ENCODE data around the gene CPEB4. TPM values are rescaled to one million over a fixed set of nuclear protein-coding genes. Genes with fewer than 3 reads are reported as not detected.
A peak's percentile ranks its signal among the peaks of the same experiment; 100 is the strongest.

CPEB4 gene
- polyA plus RNA-seq, 4 donors: 9.8 to 40.2 (median 36.8) TPM

GRCh38 chr5:173940269-173940668 is 52.1 kb downstream of the CPEB4 start:
- DNase-seq (ENCODE audit: low read depth in 4 of 4, low spot score in 3 of 4): no peak

GRCh38 chr5:173941102-173941501 is 53.0 kb downstream of the CPEB4 start:
- DNase-seq (ENCODE audit: low read depth in 4 of 4, low spot score in 3 of 4): no peak

GRCh38 chr5:173941758-173942401 is 53.7 kb downstream of the CPEB4 start:
- DNase-seq (ENCODE audit: low read depth in 4 of 4, low spot score in 3 of 4): no peak

GRCh38 chr5:173944511-173944910 is 56.4 kb downstream of the CPEB4 start:
- DNase-seq (ENCODE audit: low read depth in 4 of 4, low spot score in 3 of 4): no peak

- no peak for DNase-seq (ENCODE audit: low read depth in 4 of 4, low spot score in 3 of 4)
These were observed 57.0 kb downstream of the CPEB4 start for GRCh38 chr5:173945160-173945559.

- DNase-seq (ENCODE audit: low read depth in 4 of 4, low spot score in 3 of 4): no peak
These were observed 58.2 kb downstream of the CPEB4 start for GRCh38 chr5:173946323-173946722.

- DNase-seq (ENCODE audit: low read depth in 4 of 4, low spot score in 3 of 4): no peak
These were observed 62.7 kb downstream of the CPEB4 start for GRCh38 chr5:173950829-173951228.

GRCh38 chr5:173953528-173954090 is 65.5 kb downstream of the CPEB4 start:
- no peak for DNase-seq (ENCODE audit: low read depth in 4 of 4, low spot score in 3 of 4)

- DNase-seq (ENCODE audit: low read depth in 4 of 4, low spot score in 3 of 4): peak in 1 of 4 donors; percentile 36
These were observed 66.7 kb downstream of the CPEB4 start for GRCh38 chr5:173954671-173955521.

- DNase-seq (ENCODE audit: low read depth in 4 of 4, low spot score in 3 of 4): no peak
These were observed 72.8 kb downstream of the CPEB4 start for GRCh38 chr5:173960986-173961385.

GRCh38 chr5:173961418-173961817 is 73.3 kb downstream of the CPEB4 start:
- DNase-seq (ENCODE audit: low read depth in 4 of 4, low spot score in 3 of 4): no peak

GRCh38 chr5:173962436-173962972 is 74.4 kb downstream of the CPEB4 start:
- DNase-seq (ENCODE audit: low read depth in 4 of 4, low spot score in 3 of 4): no peak

GRCh38 chr5:173963182-173963838 is 75.2 kb downstream of the CPEB4 start:
- no peak for DNase-seq (ENCODE audit: low read depth in 4 of 4, low spot score in 3 of 4)

GRCh38 chr5:173963867-173964441 is 75.8 kb downstream of the CPEB4 start:
- DNase-seq (ENCODE audit: low read depth in 4 of 4, low spot score in 3 of 4): no peak

- DNase-seq (ENCODE audit: low read depth in 4 of 4, low spot score in 3 of 4): no peak
These were observed 76.4 kb downstream of the CPEB4 start for GRCh38 chr5:173964506-173964905.

GRCh38 chr5:173967241-173967640 is 79.1 kb downstream of the CPEB4 start:
- DNase-seq (ENCODE audit: low read depth in 4 of 4, low spot score in 3 of 4): no peak

GRCh38 chr5:173968154-173968797 is 80.1 kb downstream of the CPEB4 start:
- DNase-seq (ENCODE audit: low read depth in 4 of 4, low spot score in 3 of 4): no peak

GRCh38 chr5:173969167-173970049 is 81.3 kb downstream of the CPEB4 start:
- no peak for DNase-seq (ENCODE audit: low read depth in 4 of 4, low spot score in 3 of 4)
